ENCODE data around the gene KLK12.

GRCh38 chr19:50992666-50993035 lies 42.2 kb downstream of the KLK12 start:
- no peak for TF ChIP-seq CTCF (IDR thresholded peaks at IDR 0.05)
- TF ChIP-seq POLR2A (IDR thresholded peaks at IDR 0.05): no peak
